NCI-H345 treated with DMSO at 0.1 percent for 48 hours (cell line): Measurements from ENCODE around the gene NR5A2.
A peak's percentile ranks its signal among the peaks of the same experiment; 100 is the strongest.

Source experiments
- DNase-seq: peaks from one replicate; lab custom pipeline; 2025; ENCODE audit not compliant: unreplicated experiment; lab: John Stamatoyannopoulos, UW

Gene NR5A2

DNA sequence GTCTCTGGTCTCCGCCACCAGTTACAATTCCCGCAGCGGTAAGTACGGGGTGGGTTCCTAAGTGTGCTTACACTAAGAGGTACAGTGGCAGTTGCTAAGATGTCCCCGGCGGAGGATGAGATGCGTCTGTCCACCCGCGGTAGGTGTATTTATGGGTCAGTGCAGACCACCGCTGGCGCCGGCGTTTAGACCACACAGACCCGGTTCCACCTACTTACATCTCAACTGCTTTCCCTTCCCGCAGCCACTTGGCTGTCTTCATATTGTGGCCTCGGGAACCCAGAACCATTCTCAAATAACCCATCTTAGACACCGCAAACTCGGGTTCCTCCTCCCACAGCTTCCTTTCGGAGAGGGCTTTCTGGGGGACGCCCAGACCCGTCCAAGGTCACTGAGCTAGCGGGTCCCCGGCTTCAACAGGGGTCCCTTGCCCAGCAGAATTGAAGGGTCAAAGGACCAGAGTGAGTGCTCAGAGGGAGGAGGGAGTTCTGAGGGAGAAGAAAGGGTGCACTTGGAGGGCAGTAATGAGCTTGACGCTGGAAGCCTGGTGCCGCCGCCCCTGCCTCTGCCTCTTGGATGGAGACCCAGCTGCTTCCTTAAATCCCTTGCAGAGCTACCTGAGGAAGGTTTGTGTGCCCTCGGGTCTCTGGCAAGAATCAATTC, 8.6 kb downstream of the NR5A2 start:
- DNase-seq = no peak

GRCh38 chr1:200036619-200037270, 9.2 kb downstream of the NR5A2 start:
- DNase-seq = no peak

DNA sequence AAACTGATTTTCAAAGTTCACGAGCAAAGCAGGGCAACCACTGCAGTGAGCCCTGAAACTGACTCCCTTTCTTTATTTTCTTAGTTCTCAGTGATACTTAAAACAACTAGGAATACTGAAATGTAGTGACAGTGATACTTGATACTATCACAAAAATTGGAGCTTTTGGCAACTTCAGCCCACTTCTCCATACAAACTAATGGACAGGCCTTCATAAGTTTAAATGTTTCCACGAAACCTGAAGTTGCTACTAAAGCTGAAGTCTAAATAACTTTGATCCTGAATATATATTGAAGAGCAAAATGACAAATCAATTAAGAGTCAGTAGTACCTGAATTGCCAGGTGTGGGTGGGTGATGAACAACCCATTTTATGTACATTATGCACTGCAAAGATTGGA, 10.0 kb downstream of the NR5A2 start:
- DNase-seq = no peak

DNA sequence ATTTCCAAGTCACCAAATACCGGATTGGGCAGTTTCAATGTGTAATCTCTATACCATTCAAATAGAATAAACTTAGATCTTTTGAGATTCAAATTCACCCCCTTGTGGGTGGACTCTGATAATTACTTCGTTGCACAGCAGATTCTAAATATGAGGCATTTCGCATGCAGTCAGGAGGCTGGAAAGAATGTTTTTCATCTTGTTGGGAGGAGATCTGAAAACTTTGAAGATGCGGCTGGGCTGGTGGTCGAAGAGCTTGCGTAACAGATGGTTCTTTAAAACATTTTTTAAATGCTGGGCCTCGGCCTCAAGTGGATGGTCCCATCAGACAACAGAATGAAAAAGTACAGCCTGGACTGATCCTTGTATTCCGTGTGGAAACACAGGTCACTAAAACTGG, 10.4 kb downstream of the NR5A2 start:
- DNase-seq = no peak

DNA sequence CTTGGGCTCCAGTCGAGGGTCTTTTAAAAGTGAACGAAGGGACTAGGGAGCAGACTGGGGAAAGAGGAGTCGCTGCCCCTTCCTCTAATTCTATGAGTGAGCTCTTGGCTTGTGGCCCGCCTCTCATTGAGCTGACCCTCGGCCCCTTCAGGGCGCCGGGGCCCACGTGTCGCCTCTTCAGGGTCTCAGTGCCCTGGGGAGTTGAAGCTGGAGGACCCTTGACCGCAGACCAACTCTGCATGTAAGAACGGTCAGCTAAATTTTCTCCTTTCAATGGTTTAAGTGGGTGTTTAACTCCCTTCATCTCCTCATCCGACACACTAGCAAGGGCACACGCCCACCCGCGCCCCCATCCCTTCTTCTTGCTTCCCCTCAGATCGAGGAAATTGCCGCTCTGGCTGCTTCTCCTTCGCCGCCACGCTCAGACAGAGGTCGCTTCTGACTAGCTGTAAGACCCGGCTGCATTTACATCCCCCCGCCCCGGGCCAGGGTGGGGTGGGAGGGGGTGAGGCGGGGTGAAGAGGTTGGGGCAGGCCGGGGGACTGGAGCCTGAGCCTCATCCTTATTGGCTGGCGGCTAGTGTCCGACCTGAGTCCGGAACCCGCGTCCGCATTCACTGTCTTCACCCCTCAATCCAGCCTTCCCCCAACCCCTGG, 10.9 kb downstream of the NR5A2 start:
- no peak for DNase-seq

DNA sequence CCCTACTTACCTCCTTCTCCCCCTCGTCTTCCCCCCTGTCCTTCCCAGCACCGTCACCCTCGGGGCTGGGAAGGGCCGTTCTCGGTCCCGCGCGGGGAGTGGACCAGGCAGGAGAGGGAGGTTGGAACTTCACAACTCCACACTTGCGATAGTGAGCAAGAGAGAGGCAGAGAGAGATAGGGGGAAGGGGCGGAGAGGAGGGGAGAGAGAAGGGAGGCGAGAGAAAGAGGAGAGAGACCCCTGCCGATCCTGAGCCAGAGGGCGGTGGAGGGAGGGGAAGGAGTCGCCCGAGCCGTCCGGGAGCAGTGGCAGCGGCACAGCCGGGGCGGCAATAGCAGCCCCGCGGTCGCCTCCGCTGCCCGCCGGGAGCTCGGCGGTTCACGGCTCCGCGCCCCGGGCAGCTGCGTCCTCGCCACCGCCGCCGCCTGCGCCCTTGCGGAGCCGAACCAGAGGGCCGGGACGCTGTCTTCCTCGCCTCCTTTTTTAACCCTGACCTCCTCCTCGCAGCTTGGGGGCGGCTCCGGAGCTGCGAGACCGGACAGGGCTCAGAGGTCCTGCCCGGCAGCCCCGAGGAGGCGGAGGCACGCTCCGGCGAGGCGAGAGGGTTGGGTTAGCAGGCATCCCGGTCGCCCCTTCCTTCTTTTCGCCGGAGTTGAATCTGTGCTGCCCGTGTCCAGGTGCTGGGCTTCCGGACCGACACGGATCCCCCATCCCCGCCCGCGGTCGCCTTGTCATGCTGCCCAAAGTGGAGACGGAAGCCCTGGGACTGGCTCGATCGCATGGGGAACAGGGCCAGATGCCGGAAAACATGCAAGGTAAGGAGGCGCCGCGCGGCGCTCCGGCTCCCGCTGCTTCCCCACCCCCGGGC, 11.7 kb downstream of the NR5A2 start:
- DNase-seq = peak; percentile 38

DNA sequence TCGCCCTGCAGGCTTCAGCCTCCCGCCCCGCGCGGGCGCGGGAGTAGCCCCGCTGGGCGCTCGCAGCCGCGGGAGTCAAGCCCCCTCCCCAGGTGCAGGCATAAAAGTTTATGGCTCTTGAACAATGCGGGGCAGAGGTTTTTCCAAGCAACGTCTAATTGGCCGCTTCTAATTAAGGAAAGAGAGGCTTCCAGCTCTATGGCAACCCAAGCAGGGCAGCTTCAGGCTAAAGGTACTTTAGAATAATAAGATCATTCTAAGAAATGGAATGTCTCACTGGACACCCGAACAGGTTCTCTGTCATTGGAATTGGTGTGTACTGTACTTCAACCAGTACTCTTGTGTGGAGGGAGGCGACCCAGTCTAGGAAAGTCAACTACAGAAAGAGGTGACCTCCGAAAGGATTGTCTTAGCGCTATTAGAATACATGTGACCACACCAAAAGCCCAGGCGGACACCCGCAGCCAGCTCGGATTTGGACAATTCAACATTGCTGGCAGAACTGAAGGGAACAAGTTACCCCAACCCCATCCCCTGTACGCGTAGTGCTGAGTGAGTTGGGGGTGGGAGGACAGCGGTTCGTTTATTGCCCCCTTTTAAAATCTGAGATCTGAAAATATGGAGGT, 12.5 kb downstream of the NR5A2 start:
- no peak for DNase-seq

- no peak for DNase-seq
These were observed 13.1 kb downstream of the NR5A2 start for GRCh38 chr1:200040481-200041138.

DNA sequence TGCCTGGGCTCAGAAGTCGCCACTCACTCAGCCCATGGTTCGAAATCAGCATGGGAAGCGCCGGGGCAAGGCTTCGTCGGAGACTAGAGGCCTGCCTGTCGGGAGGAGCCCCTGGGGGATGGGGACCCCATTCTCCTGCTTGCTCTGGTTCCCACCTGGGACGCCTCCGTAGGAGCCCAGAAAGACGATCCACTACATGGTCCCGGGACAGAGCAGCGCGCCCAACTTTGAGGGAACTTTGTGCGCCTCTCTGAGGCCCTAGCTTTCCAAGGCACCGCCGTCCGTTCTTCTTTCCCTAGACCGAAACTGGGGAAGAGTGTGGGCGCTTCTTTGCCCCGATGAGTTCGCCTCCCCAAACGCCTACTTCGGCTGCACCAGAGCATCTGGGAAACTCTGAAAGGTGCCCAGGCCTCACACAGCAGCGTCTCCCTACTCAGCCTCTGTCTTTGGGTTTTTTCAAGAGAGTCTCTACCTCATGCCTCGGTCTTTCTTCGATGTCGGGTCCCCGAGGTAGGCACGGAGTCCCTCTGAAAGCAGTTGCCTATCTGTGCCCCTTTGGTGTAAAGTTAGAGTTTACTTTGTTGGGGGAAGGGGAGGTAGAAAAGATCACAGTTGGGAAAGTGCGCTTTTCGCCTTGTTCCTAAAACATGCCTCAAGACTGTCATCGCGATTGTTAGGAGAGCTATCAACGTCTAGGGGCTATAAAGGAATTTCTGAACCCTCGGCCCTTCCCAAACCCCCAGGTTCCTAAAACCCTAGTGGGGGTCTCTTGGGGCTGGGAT, 14.0 kb downstream of the NR5A2 start:
- no peak for DNase-seq

DNA sequence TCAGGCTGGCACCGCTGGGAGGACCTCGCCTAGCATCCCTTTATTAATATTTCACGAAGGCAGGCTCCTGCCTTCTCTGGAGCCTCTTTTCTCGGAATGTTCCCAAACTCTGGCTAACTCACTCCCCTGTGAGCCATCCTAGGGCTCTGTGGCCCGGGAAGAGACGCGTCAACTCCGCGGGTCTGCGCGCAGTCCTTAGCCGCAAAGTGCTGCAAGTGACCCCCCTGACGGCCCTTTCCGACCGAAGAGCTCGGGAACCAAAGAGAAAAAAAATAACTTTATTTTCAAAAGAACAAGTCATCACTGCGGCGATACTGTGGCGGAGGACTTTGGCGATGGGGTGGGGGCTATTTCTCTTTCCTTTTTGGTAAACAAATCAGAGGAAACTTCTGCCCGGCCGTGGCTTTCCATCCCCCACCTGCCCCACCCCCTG, 14.6 kb downstream of the NR5A2 start:
- no peak for DNase-seq

GRCh38 chr1:200042552-200043335, 15.2 kb downstream of the NR5A2 start:
- DNase-seq = no peak

GRCh38 chr1:200043336-200043668, 15.8 kb downstream of the NR5A2 start:
- no peak for DNase-seq

DNA sequence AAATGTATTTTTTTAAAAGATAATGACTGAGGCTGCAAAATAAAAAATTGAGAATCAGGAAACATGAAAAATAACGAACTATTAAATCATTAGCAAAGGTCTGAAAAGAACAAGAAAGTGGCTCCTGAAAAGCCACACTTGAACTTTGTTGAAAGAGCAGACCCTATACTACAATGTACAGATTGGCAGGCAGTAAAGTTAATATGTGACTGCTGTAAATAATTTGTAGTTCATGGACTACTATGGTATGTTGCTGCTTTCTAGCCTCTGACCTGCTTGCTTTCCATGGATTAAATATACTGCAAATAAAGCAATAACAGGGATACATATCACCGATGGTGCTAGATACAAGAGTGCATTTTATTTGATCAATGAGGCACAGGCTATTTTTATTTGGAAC, 18.6 kb downstream of the NR5A2 start:
- DNase-seq = no peak

DNA sequence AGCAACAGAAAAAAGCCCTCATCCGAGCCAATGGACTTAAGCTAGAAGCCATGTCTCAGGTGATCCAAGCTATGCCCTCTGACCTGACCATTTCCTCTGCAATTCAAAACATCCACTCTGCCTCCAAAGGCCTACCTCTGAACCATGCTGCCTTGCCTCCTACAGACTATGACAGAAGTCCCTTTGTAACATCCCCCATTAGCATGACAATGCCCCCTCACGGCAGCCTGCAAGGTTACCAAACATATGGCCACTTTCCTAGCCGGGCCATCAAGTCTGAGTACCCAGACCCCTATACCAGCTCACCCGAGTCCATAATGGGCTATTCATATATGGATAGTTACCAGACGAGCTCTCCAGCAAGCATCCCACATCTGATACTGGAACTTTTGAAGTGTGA, 20.7 kb downstream of the NR5A2 start:
- no peak for DNase-seq

GRCh38 chr1:200049810-200050209, 22.3 kb downstream of the NR5A2 start:
- no peak for DNase-seq

- DNase-seq = no peak
These were observed 24.1 kb downstream of the NR5A2 start for GRCh38 chr1:200051620-200052019.

DNA sequence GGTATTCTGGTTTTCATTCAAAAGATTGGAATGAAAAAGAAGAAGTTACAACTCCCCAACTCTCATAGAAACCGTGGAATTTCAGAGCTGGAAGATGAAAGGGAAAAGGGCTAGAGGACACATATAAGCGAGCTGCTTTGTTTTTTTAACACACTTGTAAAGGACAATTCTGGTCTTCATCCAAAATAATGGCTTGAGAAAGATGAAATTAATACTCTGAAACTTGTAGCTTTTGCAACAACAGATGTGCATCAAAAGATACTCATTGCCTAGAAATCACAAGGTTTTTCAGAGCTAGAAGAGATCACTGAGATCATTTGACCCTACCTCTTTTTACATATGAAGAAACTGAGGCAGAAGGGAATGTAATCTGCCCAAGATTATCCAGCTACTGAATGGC, 25.6 kb downstream of the NR5A2 start:
- no peak for DNase-seq

DNA sequence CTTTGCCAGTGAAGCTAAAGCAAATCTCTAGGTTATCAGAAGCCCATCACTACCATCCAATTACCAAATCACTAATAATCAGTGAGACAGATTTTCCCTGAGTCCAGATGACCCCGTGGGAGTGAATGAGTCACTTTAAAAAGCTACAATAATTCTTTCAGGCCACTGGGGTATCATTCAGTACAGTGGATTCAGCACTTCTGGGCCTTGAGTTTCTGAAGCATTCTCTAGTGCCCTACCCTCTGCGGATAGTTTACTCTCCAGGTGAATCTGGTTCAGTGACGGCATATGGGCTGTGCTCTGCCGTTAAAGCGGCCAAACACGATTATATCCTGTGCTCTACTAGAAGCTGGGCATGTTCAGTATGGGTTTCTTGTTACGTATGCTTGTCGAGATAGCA, 26.1 kb downstream of the NR5A2 start:
- no peak for DNase-seq

DNA sequence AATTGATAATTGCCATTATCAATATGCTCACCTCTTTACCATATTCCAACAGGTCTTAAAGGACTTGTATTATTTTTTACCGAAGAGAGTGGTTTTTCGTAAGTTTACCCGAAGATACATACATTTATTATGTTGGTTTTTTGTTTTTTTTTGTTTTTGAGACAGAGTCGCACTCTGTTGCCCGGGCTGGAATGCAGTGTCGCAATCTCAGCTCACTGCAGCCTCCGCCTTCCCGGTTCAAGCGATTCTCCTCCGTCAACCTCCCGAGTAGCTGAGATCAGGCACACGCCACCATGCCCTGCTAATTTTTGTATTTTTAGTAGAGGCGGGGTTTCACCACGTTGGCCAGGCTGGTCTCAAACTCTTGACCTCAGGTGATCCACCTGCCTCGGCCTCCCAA, 30.8 kb downstream of the NR5A2 start:
- DNase-seq = no peak
